Natural killer cell (primary cell): ENCODE measurements around the gene CRTAP. TPM values are rescaled to one million over a fixed set of nuclear protein-coding genes. Genes with fewer than 3 reads are reported as not detected.

Experiments used
- ATAC-seq, 3 donors: fragments of 150-1000 bp in 2 of 3; fragments of 200-7000 bp in 1 of 3; cut with Tn5 transposase; 1 replicate in 1 of 3; 2 replicates in 2 of 3; pipeline ENCODE4 v1.10.0; 2021; ENCODE audit warnings: mild to moderate bottlenecking in 2 of 3, moderate library complexity in 2 of 3
- DNase-seq, 2 donors: peaks; one replicate each; pipeline versions ENCODE4 v3.0.0 to v3.0.0-alpha.2; 2013 to 2021; ENCODE audit warnings: mixed read lengths in 1 of 2
- H3K27ac ChIP-seq: one replicate; pipeline ENCODE4 v1.5.1; 2013; ENCODE audit warnings: mild to moderate bottlenecking, low read length
- H3K27me3 ChIP-seq: one replicate; pipeline ENCODE4 v1.6.1; 2013; ENCODE audit warnings: low read length; ENCODE audit not compliant: control insufficient read depth, insufficient read depth
- H3K36me3 ChIP-seq: one replicate; pipeline ENCODE4 v1.6.1; 2013; ENCODE audit warnings: low read length; ENCODE audit not compliant: control insufficient read depth, insufficient read depth
- H3K4me1 ChIP-seq: one replicate; pipeline ENCODE4 v1.6.1; 2013; ENCODE audit warnings: low read length; ENCODE audit not compliant: control insufficient read depth, insufficient read depth
- H3K4me3 ChIP-seq: one replicate; pipeline ENCODE4 v1.5.1; 2013; ENCODE audit warnings: low read length
- H3K9me3 ChIP-seq: one replicate; pipeline ENCODE4 v1.6.1; 2013; ENCODE audit warnings: low read length; ENCODE audit not compliant: control insufficient read depth, insufficient read depth
- H3K27ac Mint-ChIP-seq, 2 donors: one replicate each; pipeline ENCODE4 v1.8.0; 2022; ENCODE audit warnings: mild to moderate bottlenecking in 2 of 2, mixed read lengths in 2 of 2, moderate library complexity in 1 of 2
- H3K27me3 Mint-ChIP-seq, 2 donors: one replicate each; pipeline ENCODE4 v1.8.0; 2022; ENCODE audit warnings: low read depth in 2 of 2, mixed read lengths in 2 of 2
- H3K36me3 Mint-ChIP-seq: one replicate; pipeline ENCODE4 v1.8.0; 2022; ENCODE audit warnings: mixed read lengths
- H3K4me1 Mint-ChIP-seq, 2 donors: one replicate each; pipeline ENCODE4 v1.8.0; 2022; ENCODE audit warnings: mixed read lengths in 2 of 2
- H3K4me3 Mint-ChIP-seq: one replicate; pipeline ENCODE4 v1.8.0; 2022; ENCODE audit warnings: mild to moderate bottlenecking, moderate library complexity, mixed read lengths
- H3K9me3 Mint-ChIP-seq, 2 donors: one replicate each; pipeline ENCODE4 v1.8.0; 2022; ENCODE audit warnings: mixed read lengths in 2 of 2
- WGBS: methylation state at CpG from one replicate; pipeline ENCODE4 v1.1.7; 2013; ENCODE audit warnings: missing lambda C conversion rate; ENCODE audit not compliant: insufficient coverage; 5-methylcytosine and 5-hydroxymethylcytosine counted together
- intact Hi-C: fragments of 100-400 bp; cut with micrococcal nuclease; formaldehyde crosslinking; loops from one replicate; pipeline ENCODE4 v1.14.2; 2022
- total RNA-seq, 4 donors: library from RNA; stranded (reverse); fragments of 120-200 nt in 1 of 4; gene quantifications; one replicate each; pipeline versions ENCODE4 v1.2.3 to v1.2.4, GENCODE V29; 2013 to 2022
- TF ChIP-seq, protein P1 (sequence below): fragments of 200-600 bp; IDR thresholded peaks from one replicate; pipeline ENCODE4 v1.8.0; 2022; ENCODE audit warnings: antibody characterized with exemption

CRTAP gene
- total RNA-seq, 3 donors from 2014 or later (not counting 1 experiment from before 2014, with no cell fraction given), result 32.4 to 38.2 (median 37.9) TPM

DNA sequence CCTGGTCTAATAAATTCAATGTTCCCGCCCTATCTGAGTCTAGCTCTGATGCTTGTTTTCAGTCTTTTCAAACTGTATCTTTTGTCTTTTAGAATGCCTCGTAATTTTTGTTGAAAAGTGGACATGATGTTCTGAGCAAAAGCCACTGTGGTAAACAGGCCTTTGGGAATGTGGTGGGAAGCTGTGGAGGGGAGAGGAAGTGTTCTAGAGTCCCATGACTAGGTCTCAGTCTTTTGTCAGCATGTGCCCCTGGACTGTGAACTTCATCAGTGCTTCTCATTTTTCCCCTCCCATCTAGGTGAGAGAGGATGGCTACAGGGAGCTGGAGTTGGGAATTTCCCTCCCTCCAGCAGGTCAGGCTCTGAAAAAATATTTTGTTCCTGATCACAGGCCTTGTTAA lies 71.0 kb downstream of the CRTAP start:
- no peaks in the 10 kb centered on the region for H3K36me3 Mint-ChIP-seq
- ATAC-seq, result no peak
- H3K27me3 Mint-ChIP-seq, result peaks cover 4 to 20% of the 10 kb centered on the region in 2 donors
- intact Hi-C loops, result no loop called here
- TF ChIP-seq, protein P1, sequence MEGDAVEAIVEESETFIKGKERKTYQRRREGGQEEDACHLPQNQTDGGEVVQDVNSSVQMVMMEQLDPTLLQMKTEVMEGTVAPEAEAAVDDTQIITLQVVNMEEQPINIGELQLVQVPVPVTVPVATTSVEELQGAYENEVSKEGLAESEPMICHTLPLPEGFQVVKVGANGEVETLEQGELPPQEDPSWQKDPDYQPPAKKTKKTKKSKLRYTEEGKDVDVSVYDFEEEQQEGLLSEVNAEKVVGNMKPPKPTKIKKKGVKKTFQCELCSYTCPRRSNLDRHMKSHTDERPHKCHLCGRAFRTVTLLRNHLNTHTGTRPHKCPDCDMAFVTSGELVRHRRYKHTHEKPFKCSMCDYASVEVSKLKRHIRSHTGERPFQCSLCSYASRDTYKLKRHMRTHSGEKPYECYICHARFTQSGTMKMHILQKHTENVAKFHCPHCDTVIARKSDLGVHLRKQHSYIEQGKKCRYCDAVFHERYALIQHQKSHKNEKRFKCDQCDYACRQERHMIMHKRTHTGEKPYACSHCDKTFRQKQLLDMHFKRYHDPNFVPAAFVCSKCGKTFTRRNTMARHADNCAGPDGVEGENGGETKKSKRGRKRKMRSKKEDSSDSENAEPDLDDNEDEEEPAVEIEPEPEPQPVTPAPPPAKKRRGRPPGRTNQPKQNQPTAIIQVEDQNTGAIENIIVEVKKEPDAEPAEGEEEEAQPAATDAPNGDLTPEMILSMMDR, result no peak
- H3K4me3 Mint-ChIP-seq, result no peak overlapping the region
- H3K9me3 Mint-ChIP-seq, result no peaks in the 10 kb centered on the region
- Histone ChIP-seq H3K4me3 (no peak overlapping the region), H3K36me3 (no peaks in the 10 kb centered on the region), H3K4me1 (no peaks in the 10 kb centered on the region), H3K27me3 (no peaks in the 10 kb centered on the region), H3K9me3 (peaks cover 2% of the 10 kb centered on the region), H3K27ac (no peak overlapping the region)
- H3K27ac Mint-ChIP-seq, result no peak overlapping the region
- H3K4me1 Mint-ChIP-seq, result no peaks in the 10 kb centered on the region
- WGBS, result 76% methylated on average over 2 of the region's 2 CpGs
- no peak for DNase-seq

DNA sequence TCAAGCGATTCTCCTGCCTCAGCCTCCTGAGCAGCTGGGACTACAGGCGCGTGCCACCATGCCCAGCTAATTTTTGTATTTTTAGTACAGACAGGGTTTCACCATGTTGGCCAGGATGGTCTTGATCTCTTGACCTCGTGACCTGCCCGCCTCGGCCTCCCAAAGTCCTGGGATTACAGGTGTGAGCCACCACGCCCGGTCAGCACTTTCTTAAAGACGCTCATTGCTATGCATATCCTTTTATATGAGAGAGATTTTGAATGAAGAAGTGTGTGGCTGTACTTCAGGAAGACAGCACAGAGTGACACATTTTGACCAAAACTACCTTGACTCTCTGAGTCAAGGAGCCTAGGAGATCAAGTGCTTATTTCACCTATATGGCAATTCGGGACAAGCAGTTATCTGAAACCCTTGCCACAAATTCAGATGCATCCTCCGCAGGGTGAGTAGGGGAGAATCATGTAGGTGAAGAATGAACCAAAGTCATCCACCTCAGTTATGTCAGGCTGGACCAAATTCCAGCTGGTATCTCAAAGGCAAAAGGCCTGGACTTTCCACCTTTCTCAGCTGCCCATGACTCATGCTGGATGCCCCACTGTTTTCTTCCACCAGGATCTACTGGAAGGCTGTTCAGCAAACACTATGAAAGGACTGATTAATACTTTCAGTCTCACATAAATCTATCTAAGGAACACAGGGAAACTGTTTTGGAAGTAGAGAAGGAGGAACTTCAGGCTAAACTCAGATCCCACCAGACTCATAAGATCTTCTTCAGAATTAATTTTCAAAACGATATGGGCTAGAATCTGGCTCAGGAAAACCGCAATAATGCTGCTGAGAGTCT lies 72.9 kb downstream of the CRTAP start:
- Histone ChIP-seq H3K4me3 (no peak overlapping the region), H3K4me1 (no peaks in the 10 kb centered on the region), H3K9me3 (peaks cover 2% of the 10 kb centered on the region), H3K36me3 (no peaks in the 10 kb centered on the region), H3K27ac (no peak overlapping the region), H3K27me3 (no peaks in the 10 kb centered on the region)
- no peak for DNase-seq
- Mint-ChIP-seq H3K9me3 (no peaks in the 10 kb centered on the region), H3K36me3 (no peaks in the 10 kb centered on the region), H3K4me1 (no peaks in the 10 kb centered on the region), H3K27me3 (peaks cover 7 to 15% of the 10 kb centered on the region in 2 donors), H3K27ac (no peak overlapping the region), H3K4me3 (no peak overlapping the region)
- WGBS, result 91% methylated on average over 13 of the region's 13 CpGs
- intact Hi-C loops, result no loop called here
- TF ChIP-seq, protein P1, result no peak
- ATAC-seq, result no peak

DNA sequence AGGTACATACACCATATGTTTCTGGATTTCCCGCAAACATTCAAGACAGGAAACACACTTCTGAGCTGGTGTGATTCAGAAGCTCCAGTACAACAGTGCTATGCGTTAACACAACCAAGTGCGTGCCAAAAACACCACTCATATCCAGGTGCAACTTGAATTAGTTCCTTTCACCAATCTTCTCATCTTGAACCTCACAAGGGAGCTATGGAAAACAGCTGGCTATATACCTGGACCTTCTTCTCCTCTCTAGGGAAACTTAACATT lies 73.5 kb downstream of the CRTAP start:
- H3K4me1 Mint-ChIP-seq, result no peaks in the 10 kb centered on the region
- ATAC-seq (no peak), DNase-seq (no peak)
- TF ChIP-seq, protein P1, result no peak
- intact Hi-C loops, result no loop called here
- H3K27ac Mint-ChIP-seq, result no peak overlapping the region
- WGBS, result 90% methylated on average over 3 of the region's 3 CpGs
- no peak overlapping the region for H3K4me3 ChIP-seq
- H3K27ac ChIP-seq, result no peak overlapping the region
- no peaks in the 10 kb centered on the region for H3K9me3 Mint-ChIP-seq
- H3K4me1 ChIP-seq, result no peaks in the 10 kb centered on the region
- no peaks in the 10 kb centered on the region for H3K36me3 ChIP-seq
- H3K4me3 Mint-ChIP-seq, result no peak overlapping the region
- H3K27me3 ChIP-seq, result no peaks in the 10 kb centered on the region
- H3K9me3 ChIP-seq, result peaks cover 2% of the 10 kb centered on the region
- peaks cover 7 to 10% of the 10 kb centered on the region in 2 donors for H3K27me3 Mint-ChIP-seq
- no peaks in the 10 kb centered on the region for H3K36me3 Mint-ChIP-seq

DNA sequence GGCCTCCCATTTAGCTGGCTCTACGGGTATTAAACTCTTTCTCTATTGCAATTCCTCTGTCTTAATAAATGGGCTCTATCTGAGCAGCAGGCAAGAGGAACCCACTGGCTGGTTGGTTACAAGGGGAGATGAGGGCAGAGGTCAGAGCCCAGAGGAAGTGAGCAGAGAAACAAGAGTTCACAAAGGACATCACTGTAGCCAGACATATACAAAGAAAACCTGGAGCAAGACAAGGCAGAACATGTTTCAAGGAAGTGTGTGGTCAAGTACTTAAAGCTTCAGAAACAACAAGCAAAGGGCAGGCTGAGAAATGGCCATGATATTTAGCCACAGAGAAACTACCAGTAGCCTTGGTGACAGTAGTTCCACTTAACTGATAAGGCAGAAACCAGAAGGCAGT lies 80.5 kb downstream of the CRTAP start:
- H3K4me3 Mint-ChIP-seq, result no peak overlapping the region

More for the DNA sequence above, 80.5 kb downstream of the CRTAP start:
- TF ChIP-seq, protein P1, result no peak
- Mint-ChIP-seq H3K4me1 (no peaks in the 10 kb centered on the region), H3K36me3 (no peaks in the 10 kb centered on the region), H3K27ac (no peak overlapping the region), H3K9me3 (no peaks in the 10 kb centered on the region), H3K27me3 (peaks cover 0 to 5% of the 10 kb centered on the region in 2 donors)
- Histone ChIP-seq H3K27me3 (no peaks in the 10 kb centered on the region), H3K4me1 (no peaks in the 10 kb centered on the region), H3K27ac (no peak overlapping the region), H3K9me3 (no peaks in the 10 kb centered on the region), H3K36me3 (no peaks in the 10 kb centered on the region), H3K4me3 (no peak overlapping the region)
- intact Hi-C loops, result no loop called here
- DNase-seq, result no peak
- 67% methylated on average over 1 of the region's 1 CpG for WGBS
- no peak for ATAC-seq
